Esophagus squamous epithelium (tissue), 4 donors: ENCODE results near the gene PCDHGC4.

Experiments used
- CTCF ChIP-seq, 6 experiments: fragments of 450-650 bp in 4 of 6; fragments of 200-600 bp in 2 of 6; sonication (generic) in 2 of 6; IDR thresholded peaks; one replicate each; pipeline ENCODE4 v1.5.1; 2016 to 2019; ENCODE audit warnings: antibody characterized with exemption in 6 of 6, mild to moderate bottlenecking in 4 of 6, moderate library complexity in 4 of 6
- POLR2A ChIP-seq, 4 donors: fragments of 450-650 bp; IDR thresholded peaks; one replicate each; pipeline ENCODE4 v1.6.1; 2017; ENCODE audit warnings: antibody characterized with exemption in 4 of 4, mild to moderate bottlenecking in 4 of 4, moderate library complexity in 3 of 4

- TF ChIP-seq CTCF (IDR thresholded peaks at IDR 0.05), result no peak
- TF ChIP-seq POLR2A (IDR thresholded peaks at IDR 0.05), result no peak
These were observed 42.6 kb downstream of the PCDHGC4 start for GRCh38 chr5:141527426-141527825.
